Suprapubic skin (tissue), 4 donors: Measurements from ENCODE around the gene KCP. TPM values are rescaled to one million over a fixed set of nuclear protein-coding genes. Genes with fewer than 3 reads are reported as not detected.

Source experiments
- DNase-seq, 2 donors: peaks; one replicate each; pipeline ENCODE4 v3.0.0-alpha.2; 2019; ENCODE audit warnings: low spot score in 2 of 2
- H3K27ac ChIP-seq: fragments of 200-600 bp; sonication (generic); one replicate; pipeline ENCODE4 v1.5.1; 2019
- H3K27me3 ChIP-seq: fragments of 200-600 bp; sonication (generic); one replicate; pipeline ENCODE4 v1.5.1; 2019
- H3K36me3 ChIP-seq: fragments of 200-600 bp; sonication (generic); one replicate; pipeline ENCODE4 v1.5.1; 2019
- H3K4me1 ChIP-seq: fragments of 200-600 bp; sonication (generic); one replicate; pipeline ENCODE4 v1.5.1; 2019
- H3K4me3 ChIP-seq: fragments of 200-600 bp; sonication (generic); one replicate; pipeline ENCODE4 v1.5.1; 2019; ENCODE audit warnings: mild to moderate bottlenecking
- H3K9me3 ChIP-seq: fragments of 200-600 bp; sonication (generic); one replicate; pipeline ENCODE4 v1.5.1; 2019
- EP300 ChIP-seq: sonication (generic); formaldehyde crosslinking; IDR thresholded peaks from one replicate; pipeline ENCODE4 v1.6.1; 2017; ENCODE audit warnings: antibody characterized with exemption
- POLR2A ChIP-seq, 2 donors: fragments of 450-650 bp; IDR thresholded peaks; one replicate each; pipeline ENCODE4 v1.6.1; 2017; ENCODE audit warnings: antibody characterized with exemption in 2 of 2, mild to moderate bottlenecking in 2 of 2, moderate library complexity in 2 of 2
- POLR2AphosphoS5 ChIP-seq, 3 donors: sonication (generic); formaldehyde crosslinking; IDR thresholded peaks; one replicate each; pipeline ENCODE4 v1.6.1; 2017; ENCODE audit warnings: antibody characterized with exemption in 3 of 3
- WGBS: methylation state at CpG from one replicate; pipeline ENCODE4 v1.1.5; 2018; 5-methylcytosine and 5-hydroxymethylcytosine counted together
- total RNA-seq, 4 donors: library from RNA; depleted of rRNA; stranded (reverse); fragments of >200 nt; gene quantifications; one replicate each; pipeline ENCODE4 v1.1.0, GENCODE V29; 2016
- TF ChIP-seq, protein P1 (sequence below), 2 donors: fragments of 200-600 bp in 1 of 2; fragments of 450-650 bp in 1 of 2; sonication (generic) in 1 of 2; IDR thresholded peaks; one replicate each; pipeline ENCODE4 v1.5.1; 2016 to 2019; ENCODE audit warnings: antibody characterized with exemption in 2 of 2, mild to moderate bottlenecking in 1 of 2, moderate library complexity in 1 of 2

The KCP gene
- total RNA-seq, 4 donors from 2014 or later: 0.17 to 0.57 (median 0.36) TPM

DNA sequence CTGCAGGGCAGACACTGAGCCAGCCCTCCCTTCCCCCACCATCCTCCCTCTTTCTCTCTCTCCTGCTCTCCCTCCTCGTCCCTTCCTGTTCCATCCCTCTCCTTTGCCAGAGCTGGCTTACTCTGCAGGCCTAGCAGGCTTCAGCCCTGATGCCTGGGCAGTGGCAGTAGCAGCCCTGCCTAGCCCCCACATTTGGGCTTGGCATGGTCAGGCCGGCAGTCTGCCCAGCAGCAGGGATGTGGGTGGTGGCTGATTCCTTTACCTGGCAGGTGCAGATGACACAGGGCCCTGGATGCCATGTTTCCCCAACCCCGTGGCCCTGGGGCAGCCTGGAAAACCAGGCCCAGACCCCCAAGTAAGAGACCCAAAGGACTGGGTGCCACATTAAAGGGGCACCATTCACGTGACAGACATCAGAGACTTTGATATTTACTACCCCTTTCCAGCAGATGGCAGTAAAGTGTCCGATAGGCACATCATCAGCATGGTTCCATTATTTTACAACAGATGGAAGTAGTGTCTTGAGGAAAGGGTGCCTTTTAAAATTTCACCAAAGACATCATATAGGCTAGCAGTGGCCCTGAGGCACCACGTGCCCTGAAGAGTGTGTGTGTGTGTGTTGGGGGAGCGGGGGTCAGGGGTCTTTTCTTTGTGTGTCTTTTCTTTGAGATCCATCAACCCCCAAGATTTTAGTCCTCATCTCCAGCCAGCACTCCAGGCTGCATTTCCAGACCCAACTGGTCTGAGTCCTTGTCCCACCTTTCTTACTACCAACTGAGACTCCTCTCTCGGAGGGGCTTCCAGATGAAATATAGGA is 5.9 kb downstream of the KCP start:
- Histone ChIP-seq H3K4me3 (no peak overlapping the region), H3K27ac (no peak overlapping the region), H3K4me1 (peaks cover 5% of the 10 kb centered on the region), H3K27me3 (peaks cover 21% of the 10 kb centered on the region), H3K36me3 (no peaks in the 10 kb centered on the region), H3K9me3 (no peaks in the 10 kb centered on the region)
- DNase-seq: peak in 1 of 2 donors; percentile 46
- TF ChIP-seq POLR2AphosphoS5 (IDR thresholded peaks at IDR 0.05) (no peak), EP300 (no peak)
- TF ChIP-seq, protein P1, sequence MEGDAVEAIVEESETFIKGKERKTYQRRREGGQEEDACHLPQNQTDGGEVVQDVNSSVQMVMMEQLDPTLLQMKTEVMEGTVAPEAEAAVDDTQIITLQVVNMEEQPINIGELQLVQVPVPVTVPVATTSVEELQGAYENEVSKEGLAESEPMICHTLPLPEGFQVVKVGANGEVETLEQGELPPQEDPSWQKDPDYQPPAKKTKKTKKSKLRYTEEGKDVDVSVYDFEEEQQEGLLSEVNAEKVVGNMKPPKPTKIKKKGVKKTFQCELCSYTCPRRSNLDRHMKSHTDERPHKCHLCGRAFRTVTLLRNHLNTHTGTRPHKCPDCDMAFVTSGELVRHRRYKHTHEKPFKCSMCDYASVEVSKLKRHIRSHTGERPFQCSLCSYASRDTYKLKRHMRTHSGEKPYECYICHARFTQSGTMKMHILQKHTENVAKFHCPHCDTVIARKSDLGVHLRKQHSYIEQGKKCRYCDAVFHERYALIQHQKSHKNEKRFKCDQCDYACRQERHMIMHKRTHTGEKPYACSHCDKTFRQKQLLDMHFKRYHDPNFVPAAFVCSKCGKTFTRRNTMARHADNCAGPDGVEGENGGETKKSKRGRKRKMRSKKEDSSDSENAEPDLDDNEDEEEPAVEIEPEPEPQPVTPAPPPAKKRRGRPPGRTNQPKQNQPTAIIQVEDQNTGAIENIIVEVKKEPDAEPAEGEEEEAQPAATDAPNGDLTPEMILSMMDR (IDR thresholded peaks at IDR 0.05): peak; percentile 8 to 53
- WGBS: 40% methylated on average over 8 of the region's 8 CpGs

DNA sequence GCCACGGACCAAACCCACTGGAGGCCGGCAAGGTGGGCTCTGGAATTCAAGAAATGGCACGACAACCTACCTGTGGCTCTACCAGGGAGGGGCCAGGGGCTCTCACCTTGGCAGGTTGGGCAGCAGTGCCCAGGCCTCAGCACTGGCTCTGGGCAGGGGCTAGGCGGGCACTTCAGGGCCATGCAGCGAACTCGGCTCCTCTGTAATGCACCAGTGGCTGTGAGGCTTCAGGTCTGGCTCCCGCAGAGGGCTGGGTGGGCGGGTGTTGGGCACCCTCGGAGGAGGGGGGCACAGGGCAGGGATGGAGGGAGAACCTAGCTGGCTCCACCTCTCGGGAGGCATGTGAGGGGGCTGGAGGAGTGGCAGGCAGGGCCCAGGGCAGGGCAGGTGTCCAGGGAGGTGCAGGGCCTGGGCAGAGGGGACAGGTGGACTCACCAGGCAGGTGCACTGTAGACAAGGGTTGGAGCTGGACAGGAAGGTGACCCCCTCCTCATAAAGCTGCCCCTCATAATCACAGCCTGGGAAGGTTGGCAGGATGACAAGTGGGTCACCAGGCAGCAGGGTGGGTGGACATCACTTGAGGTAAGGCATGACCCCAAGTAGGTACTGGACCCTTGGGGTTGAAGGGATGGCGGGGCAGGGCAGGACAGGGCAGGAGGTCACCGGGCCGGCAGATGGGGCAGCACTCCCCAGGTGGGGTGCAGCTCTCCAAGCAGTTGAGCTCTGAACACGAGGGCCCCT is 6.7 kb downstream of the KCP start:
- WGBS: 77% methylated on average over 10 of the region's 14 CpGs
- no peaks in the 10 kb centered on the region for H3K9me3 ChIP-seq
- no peak overlapping the region for H3K4me3 ChIP-seq
- DNase-seq: peak in 1 of 2 donors; percentile 55
- TF ChIP-seq, protein P1 (IDR thresholded peaks at IDR 0.05): no peak
- TF ChIP-seq POLR2AphosphoS5 (IDR thresholded peaks at IDR 0.05) (no peak), POLR2A (IDR thresholded peaks at IDR 0.05) (no peak), EP300 (no peak)
- H3K36me3 ChIP-seq: no peaks in the 10 kb centered on the region
- H3K4me1 ChIP-seq: no peaks in the 10 kb centered on the region
- no peak overlapping the region for H3K27ac ChIP-seq
- H3K27me3 ChIP-seq: peaks cover 15% of the 10 kb centered on the region

DNA sequence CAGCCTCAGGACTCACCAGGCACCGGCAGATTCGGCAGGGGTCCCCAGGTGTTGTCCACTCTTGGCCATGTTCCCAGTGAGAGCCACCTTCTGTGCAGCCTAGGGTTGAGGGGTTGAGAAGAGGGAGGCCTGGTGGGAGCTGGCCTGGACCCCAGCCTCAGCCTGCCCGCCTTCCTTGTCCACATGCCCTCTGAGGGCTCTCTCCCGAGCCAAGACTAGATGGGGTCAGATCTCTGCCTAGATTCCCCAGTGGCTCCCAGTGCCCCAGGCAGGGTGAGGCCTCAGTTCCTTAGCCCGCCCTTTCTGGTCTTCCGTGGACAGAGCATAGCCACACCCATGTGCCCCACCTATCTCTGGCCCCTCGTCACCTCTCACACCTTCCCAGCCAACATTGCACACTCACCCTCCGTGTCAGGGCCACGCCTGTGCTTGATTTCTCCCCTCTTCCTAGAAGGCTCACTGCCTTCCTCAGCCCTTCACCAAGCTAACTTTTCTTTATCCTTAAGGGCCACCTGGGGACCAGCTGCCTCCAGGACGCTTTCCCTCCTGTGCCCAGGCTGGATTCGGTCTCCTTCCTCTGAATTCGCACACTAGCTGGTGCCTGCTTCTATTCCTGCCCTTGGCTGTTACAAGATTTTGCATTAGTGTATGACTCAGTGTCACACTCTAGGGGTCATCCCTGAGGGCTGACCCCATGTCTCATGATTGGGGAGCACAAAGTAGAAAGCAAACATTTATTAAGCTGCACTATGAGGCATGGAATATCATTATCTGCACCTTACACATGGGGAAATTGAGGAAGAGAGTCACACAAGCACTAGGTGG is 7.5 kb downstream of the KCP start:
- TF ChIP-seq, protein P1 (IDR thresholded peaks at IDR 0.05): no peak
- TF ChIP-seq POLR2AphosphoS5 (IDR thresholded peaks at IDR 0.05) (no peak), EP300 (no peak), POLR2A (IDR thresholded peaks at IDR 0.05) (no peak)
- Histone ChIP-seq H3K9me3 (no peaks in the 10 kb centered on the region), H3K4me1 (no peaks in the 10 kb centered on the region), H3K36me3 (no peaks in the 10 kb centered on the region), H3K4me3 (no peak overlapping the region), H3K27ac (no peak overlapping the region), H3K27me3 (peaks cover 8% of the 10 kb centered on the region)
- 70% methylated on average over 9 of the region's 12 CpGs for WGBS
- DNase-seq: peak in 1 of 2 donors; percentile 40

DNA sequence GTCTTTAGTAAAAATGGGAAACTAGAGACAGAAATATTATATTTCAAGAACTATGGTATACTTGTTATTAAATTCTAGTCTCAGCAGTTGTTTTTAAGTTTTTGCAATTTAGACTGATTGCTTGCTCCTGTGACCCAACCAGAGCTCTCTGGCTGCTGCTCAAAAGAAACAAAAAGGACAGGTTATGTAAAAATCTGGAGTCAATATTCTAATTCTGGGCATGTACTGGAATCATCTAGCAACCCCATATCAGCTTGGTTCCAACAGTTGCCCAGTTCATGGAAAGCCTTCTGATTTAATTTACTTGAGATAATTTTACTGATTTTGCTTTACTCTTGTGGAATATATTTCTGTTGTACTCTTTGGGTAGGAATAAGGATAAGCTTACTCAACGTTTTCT is 10.3 kb downstream of the KCP start:
- no peaks in the 10 kb centered on the region for H3K27me3 ChIP-seq
- H3K4me3 ChIP-seq: no peak overlapping the region
- no peaks in the 10 kb centered on the region for H3K36me3 ChIP-seq
- H3K9me3 ChIP-seq: no peaks in the 10 kb centered on the region
- TF ChIP-seq POLR2A (IDR thresholded peaks at IDR 0.05) (no peak), EP300 (no peak), POLR2AphosphoS5 (IDR thresholded peaks at IDR 0.05) (no peak)
- TF ChIP-seq, protein P1 (IDR thresholded peaks at IDR 0.05): no peak
- 79% methylated on average over 1 of the region's 1 CpG for WGBS
- no peak for DNase-seq
- H3K27ac ChIP-seq: no peak overlapping the region
- no peaks in the 10 kb centered on the region for H3K4me1 ChIP-seq
